K562 (cell line): Measurements from ENCODE around the gene SRCIN1. TPM values are rescaled to one million over a fixed set of nuclear protein-coding genes. Genes with fewer than 3 reads are reported as not detected.

ENCODE experiments used
- ATAC-seq: fragments of 200-7000 bp; cut with Tn5 transposase; 3 replicates; pipeline ENCODE4 v1.9.1; 2020; ENCODE audit warnings: moderate library complexity
- BruUV-seq: library from RNA; stranded (reverse); fragments of 400-500 nt; replicated peaks from 2 replicates; lab custom pipeline; 2021; lab: Mats Ljungman, UMichigan
- CTCF ChIA-PET: fragments of 300-600 bp; formaldehyde crosslinking; extraction: SDS; loops from one replicate; lab custom pipeline; 2021; ENCODE audit warnings: low intra/inter-chr PET ratio; lab: Yijun Ruan, JAX
- POLR2A ChIA-PET: fragments of 300-600, 350-650 bp; sonication (Branson Sonifier 250); formaldehyde crosslinking; extraction: SDS; loops from one replicate; lab custom pipeline; 2021; ENCODE audit warnings: antibody characterized with exemption, inconsistent platforms; lab: Yijun Ruan, JAX
- DNase-seq, 4 experiments: peaks; one replicate each; pipeline versions ENCODE4 v3.0.0 to v3.0.0-alpha.2; 2011 to 2018; ENCODE audit warnings: low spot score in 3 of 4, mixed read lengths in 3 of 4; ENCODE audit errors: extremely low read depth in 1 of 4
- FAIRE-seq: peaks from 2 replicates; lab custom pipeline; 2011; peaks lifted over from hg19 to GRCh38; lab: Jason Lieb, UNC
- H2AFZ ChIP-seq: 2 replicates; pipeline ENCODE4 v1.6.0; 2011; ENCODE audit warnings: low read depth, low read length, control low read depth, inconsistent platforms
- H3K27ac ChIP-seq: fragments of 200-600 bp; 3 replicates; pipeline ENCODE4 v1.8.0; 2011; ENCODE audit warnings: low read depth, mild to moderate bottlenecking, control low read depth, inconsistent platforms, low read length, moderate library complexity, mixed read lengths; ENCODE audit errors: extremely low read depth
- H3K27me3 ChIP-seq, 2 experiments: fragments of 300-600 bp in 1 of 2; 2 replicates in 1 of 2; 3 replicates in 1 of 2; pipeline versions ENCODE4 v1.6.0 to v1.8.0; 2011; ENCODE audit warnings: inconsistent platforms in 2 of 2, low read length in 2 of 2, mild to moderate bottlenecking in 1 of 2, mixed read lengths in 1 of 2, moderate library complexity in 1 of 2; ENCODE audit not compliant: control insufficient read depth in 2 of 2, insufficient read depth in 2 of 2
- H3K36me3 ChIP-seq: fragments of 300-600 bp; 3 replicates; pipeline ENCODE4 v1.8.0; 2011; ENCODE audit warnings: mild to moderate bottlenecking, low read length, inconsistent platforms; ENCODE audit not compliant: control insufficient read depth, insufficient read depth
- H3K4me1 ChIP-seq, 2 experiments: fragments of 200-600 bp in 1 of 2; replicated peaks in 1 of 2; 2 replicates in 1 of 2; 3 replicates in 1 of 2; pipeline versions ENCODE4 v1.5.1 to v1.8.0; 2011; ENCODE audit warnings: inconsistent platforms in 2 of 2, low read length in 2 of 2, mild to moderate bottlenecking in 1 of 2, mixed read lengths in 1 of 2, moderate library complexity in 1 of 2; ENCODE audit not compliant: control insufficient read depth in 2 of 2, insufficient read depth in 2 of 2
- H3K4me2 ChIP-seq: 2 replicates; pipeline ENCODE4 v1.6.1; 2011; ENCODE audit warnings: low read length, control low read depth, inconsistent platforms, mixed read lengths; ENCODE audit not compliant: insufficient read depth
- H3K4me3 ChIP-seq: fragments of 200-600 bp; sonication (generic), shearing (Covaris generic); 2 replicates; pipeline ENCODE4 v1.5.1; 2016; ENCODE audit warnings: control low read depth, inconsistent platforms
- H3K79me2 ChIP-seq: fragments of 200-600 bp; 3 replicates; pipeline ENCODE4 v1.8.0; 2011; ENCODE audit warnings: low read length, inconsistent platforms; ENCODE audit not compliant: control insufficient read depth, insufficient read depth
- H3K9ac ChIP-seq, 2 experiments: 2 replicates each; pipeline versions ENCODE4 v1.6.0 to v1.6.1; 2011; ENCODE audit warnings: low read depth in 2 of 2, low read length in 2 of 2, control low read depth in 1 of 2, inconsistent platforms in 1 of 2, mild to moderate bottlenecking in 1 of 2, mixed read lengths in 1 of 2; ENCODE audit not compliant: insufficient read depth in 1 of 2
- H3K9me1 ChIP-seq: one replicate; pipeline ENCODE4 v1.6.0; 2011; ENCODE audit warnings: inconsistent platforms, mild to moderate bottlenecking, low read length, moderate library complexity; ENCODE audit not compliant: control insufficient read depth, insufficient read depth
- H3K9me3 ChIP-seq: replicated peaks from 2 replicates; pipeline ENCODE4 v1.5.1; 2011; ENCODE audit warnings: low read depth, low read length, inconsistent platforms; ENCODE audit not compliant: control insufficient read depth, insufficient read depth
- H4K20me1 ChIP-seq: replicated peaks from 2 replicates; pipeline ENCODE4 v1.6.1; 2011; ENCODE audit warnings: low read length, inconsistent platforms, mixed read lengths; ENCODE audit not compliant: control insufficient read depth, insufficient read depth
- ATF1 ChIP-seq, 2 experiments: fragments of 450-650 bp in 1 of 2; IDR thresholded peaks; 2 replicates each; pipeline ENCODE4 v1.6.1; 2016; ENCODE audit warnings: missing compliant biosample characterization in 1 of 2, missing genetic modification characterization in 1 of 2
- BCOR ChIP-seq: fragments of 450-650 bp; IDR thresholded peaks from 2 replicates; pipeline ENCODE4 v1.6.1; 2016
- E2F6 ChIP-seq, 2 experiments: IDR thresholded peaks; 2 replicates each; pipeline ENCODE4 v1.6.1; 2011; ENCODE audit warnings: borderline replicate concordance in 1 of 2, control low read depth in 1 of 2, low read depth in 1 of 2, low read length in 1 of 2, mild to moderate bottlenecking in 1 of 2, mixed read lengths in 1 of 2, moderate library complexity in 1 of 2; ENCODE audit not compliant: insufficient read depth in 1 of 2, insufficient read length in 1 of 2, poor library complexity in 1 of 2, severe bottlenecking in 1 of 2; ENCODE audit errors: extremely low read depth in 1 of 2
- FOSL1 ChIP-seq: fragments of 200-800 bp; sonication (Bioruptor generic); conservative IDR thresholded peaks from 2 replicates; pipeline ENCODE4 v1.6.1; 2016; ENCODE audit warnings: missing genetic modification characterization, missing compliant biosample characterization
- GTF3C2 ChIP-seq: IDR thresholded peaks from 3 replicates; pipeline ENCODE4 v1.6.1; 2011; ENCODE audit warnings: borderline replicate concordance, mild to moderate bottlenecking, moderate library complexity; ENCODE audit not compliant: insufficient read length; ENCODE audit errors: extremely low read depth
- ILK ChIP-seq: fragments of 450-650 bp; IDR thresholded peaks from 2 replicates; pipeline ENCODE4 v1.6.1; 2016; ENCODE audit warnings: missing genetic modification characterization, low read depth, mild to moderate bottlenecking, missing compliant biosample characterization, moderate library complexity, borderline replicate concordance
- KLF1 ChIP-seq: fragments of 450-650 bp; IDR thresholded peaks from 2 replicates; pipeline ENCODE4 v1.6.1; 2016; ENCODE audit warnings: missing genetic modification characterization, missing compliant biosample characterization
- LARP7 ChIP-seq: fragments of 450-650 bp; IDR thresholded peaks from 2 replicates; pipeline ENCODE4 v1.6.1; 2016
- MBD2 ChIP-seq: sonication (generic); IDR thresholded peaks from 2 replicates; pipeline ENCODE4 v1.6.1; 2016; ENCODE audit warnings: low read depth, borderline replicate concordance
- OTX1 ChIP-seq: fragments of 450-650 bp; formaldehyde crosslinking; IDR thresholded peaks from 2 replicates; pipeline ENCODE4 v1.4.0; 2022; ENCODE audit warnings: mild to moderate bottlenecking
- PHB ChIP-seq: fragments of 250-450 bp; sonication (Bioruptor Pico); IDR thresholded peaks from 2 replicates; pipeline ENCODE4 v1.5.0; 2021
- RFX1 ChIP-seq: fragments of 450-650 bp; IDR thresholded peaks from 2 replicates; pipeline ENCODE4 v1.6.1; 2016; ENCODE audit warnings: mild to moderate bottlenecking, moderate library complexity
- RUNX1 ChIP-seq: sonication (generic); IDR thresholded peaks from 2 replicates; pipeline ENCODE4 v1.6.1; 2016; ENCODE audit warnings: antibody characterized with exemption, low read depth
- ZFX ChIP-seq: sonication (generic); formaldehyde crosslinking; IDR thresholded peaks from 2 replicates; pipeline ENCODE4 v1.8.0; 2022; ENCODE audit warnings: mild to moderate bottlenecking, missing genetic modification reagents, moderate library complexity
- ZNF668 ChIP-seq: fragments of 250-450 bp; sonication (Bioruptor Pico); IDR thresholded peaks from 2 replicates; pipeline ENCODE4 v1.8.0; 2022; ENCODE audit warnings: mild to moderate bottlenecking, inconsistent platforms
- WGBS: fragments of 100-300 bp; shearing (Covaris generic); methylation state at CpG from one replicate; pipeline ENCODE4 v1.1.6; 2016; ENCODE audit warnings: low coverage, mixed read lengths; ENCODE audit not compliant: insufficient coverage; ENCODE audit errors: missing lambda C conversion rate; 5-methylcytosine and 5-hydroxymethylcytosine counted together
- in situ Hi-C: fragments of 300-500 bp; cut with MboI; formaldehyde crosslinking; loops from 4 replicates; pipeline ENCODE4 v1.15.0; 2018; ENCODE audit warnings: inconsistent platforms, mixed read lengths
- intact Hi-C: fragments of 100-400 bp; cut with micrococcal nuclease; formaldehyde crosslinking; loops from 2 replicates; pipeline ENCODE4 v1.14.2; 2022
- polyA plus RNA-seq, 8 experiments: library from polyadenylated mRNA; depleted of rRNA in 4 of 8; stranded (reverse) in 5 of 8; unstranded in 3 of 8; fragments of >200 nt; fragmentation: Nextera tagmentation in 2 of 8; fragmentation: Illumina TruSeq in 1 of 8; extraction: Ambion mirVana in 2 of 8; extraction: Trizol in 1 of 8; gene quantifications; 2 replicates each; pipeline versions ENCODE4 v1.2.1 to v1.2.3, GENCODE V29; 2011 to 2014; ENCODE audit warnings: inconsistent platforms in 1 of 8, missing spikeins in 1 of 8
- total RNA-seq, 7 experiments: library from RNA; depleted of rRNA in 6 of 7; stranded (reverse); fragments of >200 nt in 6 of 7; fragmentation: Illumina TruSeq in 2 of 7; extraction: Trizol in 2 of 7; gene quantifications; 2 replicates each; pipeline versions ENCODE4 v1.2.1 to v1.2.3, GENCODE V29; 2011 to 2021; ENCODE audit warnings: low replicate concordance in 1 of 7
- TF ChIP-seq, protein P1 (sequence below): fragments of 450-650 bp; IDR thresholded peaks from 2 replicates; pipeline ENCODE4 v1.6.1; 2016
- TF ChIP-seq, protein P2 (sequence below): sonication (generic); formaldehyde crosslinking; IDR thresholded peaks from 2 replicates; pipeline ENCODE4 v1.8.0; 2022; ENCODE audit warnings: mild to moderate bottlenecking, missing genetic modification reagents

The SRCIN1 gene
- total and polyA plus RNA-seq, 9 of the 15 experiments (the other 6 are each of a cell fraction or from before 2014, with no cell fraction given): 0.09 to 0.33 (median 0.13) TPM; not detected in 6

DNA sequence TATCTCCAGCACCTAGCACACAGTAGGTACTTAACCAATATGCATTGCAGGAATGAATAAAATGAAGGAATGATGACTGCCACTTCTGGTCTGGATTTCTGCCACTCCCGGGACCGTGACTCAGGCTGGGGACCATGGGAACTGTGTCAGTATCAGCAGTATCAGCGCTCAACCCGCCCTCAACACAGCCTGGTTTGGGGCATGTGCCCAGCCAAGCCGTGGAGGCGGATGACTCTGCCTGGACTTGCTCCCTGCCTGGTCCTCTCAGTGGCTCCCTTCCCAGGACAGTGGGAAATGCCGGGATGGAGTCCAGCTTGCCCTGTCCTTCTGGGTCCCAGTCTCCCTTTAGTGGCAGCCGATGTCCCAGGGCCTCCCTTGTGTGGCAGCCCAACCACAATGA is 55.1 kb downstream of the SRCIN1 start (continued):
- TF ChIP-seq E2F6 (IDR thresholded peaks at IDR 0.05; ENCODE audit: borderline replicate concordance in 1 of 2, extremely low read depth in 1 of 2, insufficient read depth in 1 of 2, insufficient read length in 1 of 2, low read depth in 1 of 2, low read length in 1 of 2, poor library complexity in 1 of 2, severe bottlenecking in 1 of 2) (peak in 1 of 2 experiments; percentile 16), FOSL1 (tag) (0 out of 2 replicates have a peak, but pooled peaks have one; percentile 26), BCOR (no peak), RFX1 (peak; percentile 73)

DNA sequence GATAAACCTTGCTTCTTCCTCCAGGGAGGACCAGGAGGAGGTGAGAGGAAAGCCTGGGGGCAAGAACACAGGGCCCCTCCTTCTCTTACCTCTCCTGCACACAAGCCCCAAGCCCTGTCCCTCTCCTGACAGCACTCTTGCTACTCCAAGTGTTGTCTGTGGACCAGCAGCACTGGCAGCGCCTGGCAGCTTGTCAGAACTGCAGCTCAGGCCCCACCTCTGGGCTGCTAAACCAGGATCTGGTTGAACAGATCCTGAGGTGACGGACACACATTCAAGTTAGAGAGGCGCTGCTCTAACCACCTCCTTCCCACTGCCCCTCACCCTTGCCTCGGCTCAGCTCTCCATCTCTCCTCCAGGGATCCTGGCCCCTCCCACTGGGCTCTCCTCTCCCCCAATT is 56.5 kb downstream of the SRCIN1 start:
- ChIA-PET CTCF (no interaction called here), POLR2A (interaction anchor here (0.6 to 1.5 kb wide), 4 partner anchors 9 to 116 kb away, joined by 3 to 6 read pairs (median 4); no protein-coding TSS in a partner anchor)
- no TSS peak for BruUV-seq
- Histone ChIP-seq H3K27ac (no peak overlapping the region), H3K9me1 (no peaks in the 10 kb centered on the region), H3K9ac (no peak overlapping the region), H3K4me2 (no peak overlapping the region), H2AFZ (no peak overlapping the region), H3K36me3 (no peaks in the 10 kb centered on the region), H3K4me3 (no peak overlapping the region), H4K20me1 (peaks cover 13% of the 10 kb centered on the region; the same call in 1 of the 2 replicates), H3K79me2 (no peaks in the 10 kb centered on the region), H3K27me3 (peaks cover 33 to 86% of the 10 kb centered on the region in 2 experiments), H3K9me3 (no peaks in the 10 kb centered on the region), H3K4me1 (peaks cover 0 to 13% of the 10 kb centered on the region in 2 experiments; a peak in 2 of 5 replicates)
- intact Hi-C loops (no loop called here), in situ Hi-C loops (no loop called here)
- no peak for DNase-seq
- no peak for FAIRE-seq
- no peak; the same call in 2 of the 3 replicates for ATAC-seq
- WGBS: 2% methylated on average over 4 of the region's 4 CpGs
- TF ChIP-seq RUNX1 (no peak), PHB (no peak), GTF3C2 (no peak), ILK (tag) (no peak), MBD2 (no peak), KLF1 (tag) (no peak), OTX1 (no peak), LARP7 (no peak), ZNF668 (CRISPR knock-in tag) (no peak), ZFX (CRISPR knock-in tag) (no peak), ATF1 (CRISPR knock-in tag; IDR thresholded peaks at IDR 0.05) (no peak), ATF1 (tag; IDR thresholded peaks at IDR 0.05) (no peak)
- TF ChIP-seq, protein P1, sequence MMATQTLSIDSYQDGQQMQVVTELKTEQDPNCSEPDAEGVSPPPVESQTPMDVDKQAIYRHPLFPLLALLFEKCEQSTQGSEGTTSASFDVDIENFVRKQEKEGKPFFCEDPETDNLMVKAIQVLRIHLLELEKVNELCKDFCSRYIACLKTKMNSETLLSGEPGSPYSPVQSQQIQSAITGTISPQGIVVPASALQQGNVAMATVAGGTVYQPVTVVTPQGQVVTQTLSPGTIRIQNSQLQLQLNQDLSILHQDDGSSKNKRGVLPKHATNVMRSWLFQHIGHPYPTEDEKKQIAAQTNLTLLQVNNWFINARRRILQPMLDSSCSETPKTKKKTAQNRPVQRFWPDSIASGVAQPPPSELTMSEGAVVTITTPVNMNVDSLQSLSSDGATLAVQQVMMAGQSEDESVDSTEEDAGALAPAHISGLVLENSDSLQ: no peak
- TF ChIP-seq, protein P2, sequence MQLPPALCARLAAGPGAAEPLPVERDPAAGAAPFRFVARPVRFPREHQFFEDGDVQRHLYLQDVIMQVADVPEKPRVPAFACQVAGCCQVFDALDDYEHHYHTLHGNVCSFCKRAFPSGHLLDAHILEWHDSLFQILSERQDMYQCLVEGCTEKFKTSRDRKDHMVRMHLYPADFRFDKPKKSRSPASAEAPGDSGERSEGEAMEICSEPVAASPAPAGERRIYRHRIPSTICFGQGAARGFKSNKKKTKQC (CRISPR knock-in tag): no peak
